Activated CD4-positive, alpha-beta T cell treated with anti-CD3 and anti-CD28 coated beads, Interleukin-2, amount 10 ng/mL, durations not matched to agents 7 days and 5 days (primary cell): ENCODE results near the gene DOCK4. TPM values are rescaled to one million over a fixed set of nuclear protein-coding genes. Genes with fewer than 3 reads are reported as not detected.
A peak's percentile ranks its signal among the peaks of the same experiment; 100 is the strongest.

ENCODE experiments used
- CTCF ChIA-PET: fragments of 350-600 bp; sonication (Branson Sonifier 250); formaldehyde crosslinking; loops from one replicate; lab custom pipeline; 2021; ENCODE audit warnings: antibody characterized with exemption; lab: Charles Lee
- POLR2A ChIA-PET: fragments of 350-600 bp; sonication (Branson Sonifier 250); formaldehyde crosslinking; loops from one replicate; lab custom pipeline; 2021; ENCODE audit warnings: antibody characterized with exemption; lab: Charles Lee
- DNase-seq: peaks from one replicate; pipeline ENCODE4 v3.0.0-alpha.2; 2020
- H3K27ac Mint-ChIP-seq: one replicate; pipeline ENCODE4 v1.8.0; 2021; ENCODE audit warnings: mild to moderate bottlenecking, moderate library complexity, mixed read lengths
- H3K27me3 Mint-ChIP-seq: one replicate; pipeline ENCODE4 v1.8.0; 2021; ENCODE audit warnings: mixed read lengths
- H3K36me3 Mint-ChIP-seq: one replicate; pipeline ENCODE4 v1.8.0; 2021; ENCODE audit warnings: low read depth, mixed read lengths
- H3K4me1 Mint-ChIP-seq: one replicate; pipeline ENCODE4 v1.8.0; 2021; ENCODE audit warnings: mixed read lengths
- H3K4me3 Mint-ChIP-seq: one replicate; pipeline ENCODE4 v1.8.0; 2021; ENCODE audit warnings: mild to moderate bottlenecking, moderate library complexity, mixed read lengths
- H3K9me3 Mint-ChIP-seq: one replicate; pipeline ENCODE4 v1.8.0; 2021; ENCODE audit warnings: mixed read lengths
- total RNA-seq, 2 experiments: library from RNA; stranded (reverse); gene quantifications; one replicate each; pipeline ENCODE4 v1.2.3, GENCODE V29; 2021

Gene DOCK4
- total RNA-seq, 2 experiments from 2014 or later = 0.12 to 0.25 TPM

GRCh38 chr7:111821046-111821445 lies 385.2 kb downstream of the DOCK4 start:
- no peaks in the 10 kb centered on the region for H3K4me1 Mint-ChIP-seq
- no peak overlapping the region for H3K27ac Mint-ChIP-seq
- no peaks in the 10 kb centered on the region for H3K27me3 Mint-ChIP-seq
- CTCF ChIA-PET = no interaction called here
- H3K36me3 Mint-ChIP-seq = no peaks in the 10 kb centered on the region
- POLR2A ChIA-PET = no interaction called here
- DNase-seq = no peak
- H3K4me3 Mint-ChIP-seq = no peak overlapping the region
- H3K9me3 Mint-ChIP-seq = no peaks in the 10 kb centered on the region

GRCh38 chr7:111820621-111821020 lies 385.6 kb downstream of the DOCK4 start:
- Mint-ChIP-seq H3K4me3 (no peak overlapping the region), H3K9me3 (no peaks in the 10 kb centered on the region), H3K36me3 (no peaks in the 10 kb centered on the region), H3K27me3 (no peaks in the 10 kb centered on the region), H3K27ac (no peak overlapping the region), H3K4me1 (no peaks in the 10 kb centered on the region)
- no peak for DNase-seq
- ChIA-PET POLR2A (no interaction called here), CTCF (no interaction called here)

GRCh38 chr7:111820121-111820520 lies 386.1 kb downstream of the DOCK4 start:
- ChIA-PET CTCF (no interaction called here), POLR2A (no interaction called here)
- Mint-ChIP-seq H3K36me3 (no peaks in the 10 kb centered on the region), H3K4me1 (no peaks in the 10 kb centered on the region), H3K4me3 (no peak overlapping the region), H3K9me3 (no peaks in the 10 kb centered on the region), H3K27me3 (no peaks in the 10 kb centered on the region), H3K27ac (no peak overlapping the region)
- DNase-seq = no peak

GRCh38 chr7:111815354-111815753 lies 390.8 kb downstream of the DOCK4 start:
- H3K4me1 Mint-ChIP-seq = no peaks in the 10 kb centered on the region
- H3K9me3 Mint-ChIP-seq = no peaks in the 10 kb centered on the region
- H3K27ac Mint-ChIP-seq = no peak overlapping the region
- H3K27me3 Mint-ChIP-seq = no peaks in the 10 kb centered on the region
- DNase-seq = no peak
- no peaks in the 10 kb centered on the region for H3K36me3 Mint-ChIP-seq
- ChIA-PET CTCF (no interaction called here), POLR2A (no interaction called here)
- no peak overlapping the region for H3K4me3 Mint-ChIP-seq

- DNase-seq = no peak
- POLR2A ChIA-PET = no interaction called here
- CTCF ChIA-PET = no interaction called here
- no peaks in the 10 kb centered on the region for H3K36me3 Mint-ChIP-seq
- no peak overlapping the region for H3K27ac Mint-ChIP-seq
- no peaks in the 10 kb centered on the region for H3K9me3 Mint-ChIP-seq
- H3K4me3 Mint-ChIP-seq = no peak overlapping the region
- no peaks in the 10 kb centered on the region for H3K27me3 Mint-ChIP-seq
- no peaks in the 10 kb centered on the region for H3K4me1 Mint-ChIP-seq
Observed at GRCh38 chr7:111813306-111813705, 392.9 kb downstream of the DOCK4 start.

- POLR2A ChIA-PET = no interaction called here
- peaks cover 4% of the 10 kb centered on the region for H3K9me3 Mint-ChIP-seq
- no peak overlapping the region for H3K4me3 Mint-ChIP-seq
Observed at GRCh38 chr7:111806232-111806631, 400.0 kb downstream of the DOCK4 start.

GRCh38 chr7:111803015-111803758 lies 403.0 kb downstream of the DOCK4 start:
- DNase-seq = no peak
- no peak overlapping the region for H3K27ac Mint-ChIP-seq
- H3K4me1 Mint-ChIP-seq = no peaks in the 10 kb centered on the region
- ChIA-PET CTCF (no interaction called here), POLR2A (no interaction called here)
- H3K9me3 Mint-ChIP-seq = peaks cover 16% of the 10 kb centered on the region
- H3K36me3 Mint-ChIP-seq = no peaks in the 10 kb centered on the region
- H3K4me3 Mint-ChIP-seq = no peak overlapping the region
- H3K27me3 Mint-ChIP-seq = no peaks in the 10 kb centered on the region

More at GRCh38 chr7:111806232-111806631, 400.0 kb downstream of the DOCK4 start:
- DNase-seq = no peak
- no peaks in the 10 kb centered on the region for H3K27me3 Mint-ChIP-seq
- H3K4me1 Mint-ChIP-seq = no peaks in the 10 kb centered on the region
- CTCF ChIA-PET = no interaction called here
- no peak overlapping the region for H3K27ac Mint-ChIP-seq
- H3K36me3 Mint-ChIP-seq = no peaks in the 10 kb centered on the region

- ChIA-PET POLR2A (no interaction called here), CTCF (no interaction called here)
- no peak for DNase-seq
- Mint-ChIP-seq H3K36me3 (no peaks in the 10 kb centered on the region), H3K4me1 (no peaks in the 10 kb centered on the region), H3K27me3 (no peaks in the 10 kb centered on the region), H3K4me3 (no peak overlapping the region), H3K27ac (no peak overlapping the region), H3K9me3 (peaks cover 20% of the 10 kb centered on the region)
Observed at GRCh38 chr7:111802194-111802772, 403.9 kb downstream of the DOCK4 start.

GRCh38 chr7:111801277-111801676 lies 404.9 kb downstream of the DOCK4 start:
- H3K4me1 Mint-ChIP-seq = no peaks in the 10 kb centered on the region
- no peak overlapping the region for H3K27ac Mint-ChIP-seq
- DNase-seq = no peak
- H3K27me3 Mint-ChIP-seq = no peaks in the 10 kb centered on the region
- H3K4me3 Mint-ChIP-seq = no peak overlapping the region
- peaks cover 3% of the 10 kb centered on the region for H3K36me3 Mint-ChIP-seq
- POLR2A ChIA-PET = no interaction called here
- H3K9me3 Mint-ChIP-seq = peaks cover 29% of the 10 kb centered on the region
- CTCF ChIA-PET = no interaction called here

- ChIA-PET CTCF (no interaction called here), POLR2A (no interaction called here)
- DNase-seq = peak; percentile 7
- H3K36me3 Mint-ChIP-seq = peaks cover 3% of the 10 kb centered on the region
- H3K9me3 Mint-ChIP-seq = peaks cover 44% of the 10 kb centered on the region
- H3K27me3 Mint-ChIP-seq = no peaks in the 10 kb centered on the region
- no peak overlapping the region for H3K27ac Mint-ChIP-seq
- no peaks in the 10 kb centered on the region for H3K4me1 Mint-ChIP-seq
- H3K4me3 Mint-ChIP-seq = no peak overlapping the region
Observed at GRCh38 chr7:111796671-111797070, 409.5 kb downstream of the DOCK4 start.

- DNase-seq = no peak
- CTCF ChIA-PET = no interaction called here
Observed at GRCh38 chr7:111789870-111790269, 416.3 kb downstream of the DOCK4 start.

GRCh38 chr7:111789048-111789320 lies 417.2 kb downstream of the DOCK4 start:
- CTCF ChIA-PET = no interaction called here
- Mint-ChIP-seq H3K36me3 (no peaks in the 10 kb centered on the region), H3K27me3 (peaks cover 2% of the 10 kb centered on the region), H3K4me1 (no peaks in the 10 kb centered on the region), H3K4me3 (no peak overlapping the region), H3K27ac (no peak overlapping the region), H3K9me3 (peaks cover under 1% of the 10 kb centered on the region)
- DNase-seq = no peak
- POLR2A ChIA-PET = no interaction called here

More at GRCh38 chr7:111789870-111790269, 416.3 kb downstream of the DOCK4 start:
- Mint-ChIP-seq H3K4me1 (no peaks in the 10 kb centered on the region), H3K36me3 (no peaks in the 10 kb centered on the region), H3K27ac (no peak overlapping the region), H3K9me3 (peaks cover 8% of the 10 kb centered on the region), H3K27me3 (peaks cover 1% of the 10 kb centered on the region), H3K4me3 (no peak overlapping the region)
- POLR2A ChIA-PET = no interaction called here

- ChIA-PET POLR2A (no interaction called here), CTCF (no interaction called here)
- no peak overlapping the region for H3K27ac Mint-ChIP-seq
- H3K27me3 Mint-ChIP-seq = peaks cover 2% of the 10 kb centered on the region
- H3K4me3 Mint-ChIP-seq = no peak overlapping the region
- no peaks in the 10 kb centered on the region for H3K36me3 Mint-ChIP-seq
- DNase-seq = no peak
- no peaks in the 10 kb centered on the region for H3K4me1 Mint-ChIP-seq
- H3K9me3 Mint-ChIP-seq = no peaks in the 10 kb centered on the region
Observed at GRCh38 chr7:111788286-111789047, 417.7 kb downstream of the DOCK4 start.
